GM23248 (cell line): ENCODE measurements around the gene KIAA1614. TPM values are rescaled to one million over a fixed set of nuclear protein-coding genes. Genes with fewer than 3 reads are reported as not detected.

Experiments used
- DNase-seq: peaks from one replicate; pipeline ENCODE4 v3.0.0-alpha.2; 2015
- H2AFZ ChIP-seq: fragments of 200-600 bp; sonication (generic); 2 replicates; pipeline ENCODE4 v1.6.1; 2016; ENCODE audit warnings: antibody characterized with exemption
- H3F3A ChIP-seq: fragments of 200-600 bp; sonication (generic); 2 replicates; pipeline ENCODE4 v1.6.1; 2016; ENCODE audit warnings: mild to moderate bottlenecking, antibody characterized with exemption, mixed run types; ENCODE audit not compliant: insufficient read depth
- H3K27ac ChIP-seq: fragments of 200-600 bp; sonication (generic); 2 replicates; pipeline ENCODE4 v1.5.1; 2016; ENCODE audit warnings: mild to moderate bottlenecking
- H3K27me3 ChIP-seq: fragments of 200-600 bp; sonication (generic); replicated peaks from 2 replicates; pipeline ENCODE4 v1.6.1; 2016; ENCODE audit warnings: mild to moderate bottlenecking; ENCODE audit not compliant: insufficient read depth
- H3K36me3 ChIP-seq: fragments of 200-600 bp; sonication (generic); 2 replicates; pipeline ENCODE4 v1.6.1; 2016; ENCODE audit warnings: low read depth, mild to moderate bottlenecking
- H3K4me1 ChIP-seq: fragments of 200-600 bp; sonication (generic); 2 replicates; pipeline ENCODE4 v1.6.1; 2016; ENCODE audit warnings: mild to moderate bottlenecking; ENCODE audit not compliant: insufficient read depth
- H3K4me2 ChIP-seq: fragments of 200-600 bp; sonication (generic); one replicate; pipeline ENCODE4 v1.6.1; 2016; ENCODE audit warnings: mild to moderate bottlenecking; ENCODE audit not compliant: unreplicated experiment
- H3K4me3 ChIP-seq: fragments of 200-600 bp; sonication (generic); 2 replicates; pipeline ENCODE4 v1.5.1; 2016; ENCODE audit warnings: mild to moderate bottlenecking
- H3K79me2 ChIP-seq: fragments of 200-600 bp; sonication (generic); 2 replicates; pipeline ENCODE4 v1.6.1; 2016; ENCODE audit warnings: mild to moderate bottlenecking; ENCODE audit not compliant: insufficient read depth
- H3K9ac ChIP-seq: fragments of 200-600 bp; sonication (generic); 2 replicates; pipeline ENCODE4 v1.6.1; 2016; ENCODE audit warnings: mild to moderate bottlenecking
- H3K9me2 ChIP-seq: fragments of 200-600 bp; sonication (generic); 2 replicates; pipeline ENCODE4 v1.6.1; 2016; ENCODE audit warnings: mixed run types, mild to moderate bottlenecking, moderate library complexity; ENCODE audit not compliant: insufficient read depth
- H3K9me3 ChIP-seq: fragments of 200-600 bp; sonication (generic); one replicate; pipeline ENCODE4 v1.6.1; 2017; ENCODE audit warnings: low read depth
- H4K20me1 ChIP-seq: fragments of 200-600 bp; sonication (generic); 2 replicates; pipeline ENCODE4 v1.6.0; 2016; ENCODE audit not compliant: insufficient read depth
- EZH2 ChIP-seq: fragments of 200-600 bp; sonication (generic); IDR thresholded peaks from 2 replicates; pipeline ENCODE4 v1.6.1; 2018; ENCODE audit warnings: antibody characterized with exemption, mild to moderate bottlenecking; ENCODE audit not compliant: insufficient read depth, poor library complexity, severe bottlenecking
- EZH2phosphoT487 ChIP-seq: fragments of 200-600 bp; sonication (generic); IDR thresholded peaks from 2 replicates; pipeline ENCODE4 v1.6.1; 2018; ENCODE audit warnings: antibody characterized with exemption, moderate library complexity, mild to moderate bottlenecking, low read depth; ENCODE audit not compliant: insufficient read depth
- WGBS, 2 experiments: methylation state at CpG; one replicate each; pipeline ENCODE4 v1.1.6; 2015 to 2017; ENCODE audit warnings: low lambda C conversion rate in 2 of 2, low coverage in 1 of 2; ENCODE audit errors: missing lambda C conversion rate in 2 of 2; 5-methylcytosine and 5-hydroxymethylcytosine counted together
- in situ Hi-C: fragments of 300-500 bp; cut with MboI; formaldehyde crosslinking; loops from 2 replicates; pipeline ENCODE4 v1.15.0; 2020
- polyA plus RNA-seq: library from polyadenylated mRNA; unstranded; fragments of >200 nt; fragmentation: Nextera tagmentation; extraction: Ambion mirVana; gene quantifications from 2 replicates; pipeline ENCODE4 v1.2.1, GENCODE V29; 2016
- total RNA-seq: library from RNA; depleted of rRNA; stranded (reverse); fragments of >200 nt; shearing (Covaris generic); gene quantifications from 2 replicates; pipeline ENCODE4 v1.2.3, GENCODE V29; 2014

The KIAA1614 gene
- total and polyA plus RNA-seq, 2 experiments from 2014 or later = 2.7 to 11.7 TPM

GRCh38 chr1:180905927-180906326 lies 6.8 kb upstream of the KIAA1614 start:
- WGBS, 2 experiments = 83 to 84% methylated on average over 7 to 8 of the region's 8 CpGs
- no peaks in the 10 kb centered on the region for H3K27me3 ChIP-seq

GRCh38 chr1:180906511-180906910 lies 6.2 kb upstream of the KIAA1614 start:
- Histone ChIP-seq H3K27me3 (no peaks in the 10 kb centered on the region), H3K9ac (no peak overlapping the region), H3K4me1 (peaks cover 5% of the 10 kb centered on the region), H3K36me3 (no peaks in the 10 kb centered on the region), H3F3A (no peaks in the 10 kb centered on the region; the same call in 1 of the 2 replicates), H3K9me3 (no peaks in the 10 kb centered on the region), H3K9me2 (no peaks in the 10 kb centered on the region), H3K27ac (no peak overlapping the region), H3K4me3 (no peak overlapping the region), H3K79me2 (no peaks in the 10 kb centered on the region), H2AFZ (no peak overlapping the region), H3K4me2 (no peak overlapping the region), H4K20me1 (no peaks in the 10 kb centered on the region)
- TF ChIP-seq EZH2phosphoT487 = no peak
- TF ChIP-seq EZH2 = no peak
- 82 to 84% methylated on average over 9 of the region's 9 CpGs for WGBS, 2 experiments
- in situ Hi-C loops = no loop called here
- no peak for DNase-seq

More at GRCh38 chr1:180905927-180906326, 6.8 kb upstream of the KIAA1614 start:
- no peaks in the 10 kb centered on the region for H3K4me1 ChIP-seq
- in situ Hi-C loops = no loop called here
- H3K36me3 ChIP-seq = no peaks in the 10 kb centered on the region
- H3K9me3 ChIP-seq = no peaks in the 10 kb centered on the region
- H3K9me2 ChIP-seq = no peaks in the 10 kb centered on the region
- H3K79me2 ChIP-seq = no peaks in the 10 kb centered on the region
- H2AFZ ChIP-seq = no peak overlapping the region
- no peak for TF ChIP-seq EZH2
- TF ChIP-seq EZH2phosphoT487 = no peak
- no peaks in the 10 kb centered on the region for H4K20me1 ChIP-seq
- H3K4me2 ChIP-seq = no peak overlapping the region
- DNase-seq = no peak
- no peaks in the 10 kb centered on the region for H3F3A ChIP-seq
- no peak overlapping the region for H3K4me3 ChIP-seq
- H3K9ac ChIP-seq = no peak overlapping the region
- H3K27ac ChIP-seq = no peak overlapping the region

GRCh38 chr1:180907313-180908055 lies 5.2 kb upstream of the KIAA1614 start:
- H3K27ac ChIP-seq = no peak overlapping the region
- H3K79me2 ChIP-seq = no peaks in the 10 kb centered on the region
- H3K4me1 ChIP-seq = peaks cover 8% of the 10 kb centered on the region
- no peak overlapping the region for H3K4me2 ChIP-seq
- no peak overlapping the region for H3K4me3 ChIP-seq
- WGBS, 2 experiments = 82 to 84% methylated on average over 10 of the region's 10 CpGs
- TF ChIP-seq EZH2 = no peak
- TF ChIP-seq EZH2phosphoT487 = no peak
- H3K9me3 ChIP-seq = no peaks in the 10 kb centered on the region
- no peaks in the 10 kb centered on the region for H4K20me1 ChIP-seq
- no peaks in the 10 kb centered on the region for H3K36me3 ChIP-seq
- H3K9me2 ChIP-seq = no peaks in the 10 kb centered on the region
- H3K9ac ChIP-seq = no peak overlapping the region
- H3F3A ChIP-seq = no peaks in the 10 kb centered on the region; the same call in 1 of the 2 replicates
- no peak for DNase-seq
- no peak overlapping the region for H2AFZ ChIP-seq
- in situ Hi-C loops = no loop called here
- no peaks in the 10 kb centered on the region for H3K27me3 ChIP-seq

GRCh38 chr1:180908074-180908765 lies 4.5 kb upstream of the KIAA1614 start:
- H4K20me1 ChIP-seq = no peaks in the 10 kb centered on the region
- no peaks in the 10 kb centered on the region; the same call in 1 of the 2 replicates for H3F3A ChIP-seq
- H3K4me3 ChIP-seq = no peak overlapping the region
- H3K4me2 ChIP-seq = no peak overlapping the region
- H3K9me3 ChIP-seq = no peaks in the 10 kb centered on the region
- peaks cover 8% of the 10 kb centered on the region for H3K4me1 ChIP-seq
- in situ Hi-C loops = no loop called here
- no peak for TF ChIP-seq EZH2phosphoT487
- TF ChIP-seq EZH2 = no peak
- WGBS, 2 experiments = 90 to 92% methylated on average over 12 to 15 of the region's 15 CpGs
- H3K27ac ChIP-seq = no peak overlapping the region
- H2AFZ ChIP-seq = no peak overlapping the region
- DNase-seq = no peak
- no peaks in the 10 kb centered on the region for H3K9me2 ChIP-seq
- no peaks in the 10 kb centered on the region for H3K36me3 ChIP-seq
- no peaks in the 10 kb centered on the region for H3K27me3 ChIP-seq
- H3K79me2 ChIP-seq = no peaks in the 10 kb centered on the region
- H3K9ac ChIP-seq = no peak overlapping the region
